Measurements from ENCODE around the gene C2orf92.

Gene C2orf92

DNA sequence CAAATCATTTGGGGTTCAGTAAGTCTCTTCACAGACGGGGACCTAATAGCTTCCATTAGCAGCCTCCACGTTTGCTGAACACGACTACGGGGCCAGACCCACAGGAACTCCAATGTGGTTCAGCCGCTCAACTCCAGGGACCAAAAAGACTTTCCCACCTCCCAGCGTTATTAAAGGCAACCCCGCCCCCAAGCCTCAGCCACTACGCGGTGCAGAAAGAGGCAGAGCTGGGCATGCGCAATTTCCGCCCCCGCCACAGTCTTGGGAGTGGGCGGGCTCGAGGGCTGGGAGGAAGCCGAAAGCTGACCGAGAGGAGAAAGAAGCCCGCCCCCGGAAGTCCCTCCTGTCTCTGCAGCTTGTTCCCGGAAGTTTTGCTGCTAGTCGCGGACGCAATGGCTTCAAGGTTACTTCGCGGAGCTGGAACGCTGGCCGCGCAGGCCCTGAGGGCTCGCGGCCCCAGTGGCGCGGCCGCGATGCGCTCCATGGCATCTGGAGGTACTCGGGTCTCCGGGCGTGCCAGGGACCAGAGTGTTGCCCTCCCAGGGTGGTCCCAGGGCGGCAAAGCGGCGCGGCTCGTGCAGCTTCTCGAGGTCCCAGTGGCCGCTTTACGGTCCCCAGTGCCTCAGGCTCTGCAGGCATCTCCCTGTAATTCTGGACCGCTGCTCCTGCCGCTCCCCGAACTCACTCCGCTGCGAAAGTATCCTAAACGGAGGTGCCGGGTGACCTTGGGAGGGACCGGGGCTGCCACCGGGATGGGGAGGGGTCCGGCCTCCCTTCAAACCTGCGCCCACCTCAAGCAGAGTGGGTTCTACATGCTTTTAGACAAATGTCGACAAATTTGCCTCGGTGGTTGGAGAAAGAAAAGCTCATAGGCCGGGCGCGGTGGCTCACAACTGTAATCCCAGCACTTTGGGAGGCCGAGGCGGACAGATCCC, 23.6 kb upstream of the C2orf92 start, which contains the start of gene COX5B:
COX5B (plus strand) TSS at position 368 of the 935 bp plus-strand sequence; CDS start at position 393, 25 bp downstream.
- peak; percentile 80 for DNase-seq (ENCODE audit: low read depth)
- peak within 1 kb of the TSS; percentile 83 for H3K4me3 ChIP-seq (ENCODE audit: control insufficient read depth, low read depth, low read length)
- TF ChIP-seq, protein P1, sequence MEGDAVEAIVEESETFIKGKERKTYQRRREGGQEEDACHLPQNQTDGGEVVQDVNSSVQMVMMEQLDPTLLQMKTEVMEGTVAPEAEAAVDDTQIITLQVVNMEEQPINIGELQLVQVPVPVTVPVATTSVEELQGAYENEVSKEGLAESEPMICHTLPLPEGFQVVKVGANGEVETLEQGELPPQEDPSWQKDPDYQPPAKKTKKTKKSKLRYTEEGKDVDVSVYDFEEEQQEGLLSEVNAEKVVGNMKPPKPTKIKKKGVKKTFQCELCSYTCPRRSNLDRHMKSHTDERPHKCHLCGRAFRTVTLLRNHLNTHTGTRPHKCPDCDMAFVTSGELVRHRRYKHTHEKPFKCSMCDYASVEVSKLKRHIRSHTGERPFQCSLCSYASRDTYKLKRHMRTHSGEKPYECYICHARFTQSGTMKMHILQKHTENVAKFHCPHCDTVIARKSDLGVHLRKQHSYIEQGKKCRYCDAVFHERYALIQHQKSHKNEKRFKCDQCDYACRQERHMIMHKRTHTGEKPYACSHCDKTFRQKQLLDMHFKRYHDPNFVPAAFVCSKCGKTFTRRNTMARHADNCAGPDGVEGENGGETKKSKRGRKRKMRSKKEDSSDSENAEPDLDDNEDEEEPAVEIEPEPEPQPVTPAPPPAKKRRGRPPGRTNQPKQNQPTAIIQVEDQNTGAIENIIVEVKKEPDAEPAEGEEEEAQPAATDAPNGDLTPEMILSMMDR (IDR thresholded peaks at IDR 0.05; ENCODE audit: control insufficient read depth, insufficient read depth, low read depth, low read length, missing control alignments): no peak

DNA sequence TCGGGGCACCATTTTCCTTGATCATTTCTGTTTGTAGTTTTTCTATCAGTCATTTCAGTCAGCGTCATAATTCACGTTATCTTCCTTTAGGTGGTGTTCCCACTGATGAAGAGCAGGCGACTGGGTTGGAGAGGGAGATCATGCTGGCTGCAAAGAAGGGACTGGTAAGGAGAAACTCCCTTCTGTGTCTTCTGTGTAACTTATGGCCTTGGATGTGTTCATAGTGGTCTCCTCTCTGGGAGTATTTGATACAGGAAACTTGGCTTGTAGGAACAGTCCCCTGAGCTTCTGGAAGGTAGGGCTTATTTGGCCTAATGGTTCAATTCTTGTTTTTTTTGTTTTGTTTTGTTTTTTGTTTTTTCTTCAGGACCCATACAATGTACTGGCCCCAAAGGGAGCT, 22.5 kb upstream of the C2orf92 start:
- DNase-seq (ENCODE audit: low read depth): no peak
- TF ChIP-seq, protein P1 (IDR thresholded peaks at IDR 0.05; ENCODE audit: control insufficient read depth, insufficient read depth, low read depth, low read length, missing control alignments): no peak
- peak overlapping the region; percentile 83 for H3K4me3 ChIP-seq (ENCODE audit: control insufficient read depth, low read depth, low read length)

DNA sequence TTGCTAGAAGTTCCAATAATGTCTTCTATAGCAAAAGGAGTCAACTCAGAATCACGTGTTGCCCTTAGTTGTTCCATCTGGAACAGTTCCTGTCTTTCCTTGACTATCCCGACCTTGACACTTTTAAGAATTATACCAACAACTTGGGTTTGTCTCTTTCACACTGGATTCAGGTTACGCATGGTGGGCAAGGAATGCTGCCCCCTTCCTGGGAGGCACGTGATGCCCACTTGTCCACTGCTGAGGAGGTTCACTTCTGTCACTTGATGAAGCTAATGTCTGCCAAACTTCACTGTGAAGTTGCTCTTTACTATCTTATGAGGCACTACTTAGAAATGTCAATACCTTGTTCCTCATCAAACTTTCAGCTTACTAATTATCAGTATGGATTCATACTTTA, 18.4 kb upstream of the C2orf92 start:
- H3K4me3 ChIP-seq (ENCODE audit: control insufficient read depth, low read depth, low read length): no peak overlapping the region
- DNase-seq (ENCODE audit: low read depth): no peak
- TF ChIP-seq, protein P1 (IDR thresholded peaks at IDR 0.05; ENCODE audit: control insufficient read depth, insufficient read depth, low read depth, low read length, missing control alignments): no peak

DNA sequence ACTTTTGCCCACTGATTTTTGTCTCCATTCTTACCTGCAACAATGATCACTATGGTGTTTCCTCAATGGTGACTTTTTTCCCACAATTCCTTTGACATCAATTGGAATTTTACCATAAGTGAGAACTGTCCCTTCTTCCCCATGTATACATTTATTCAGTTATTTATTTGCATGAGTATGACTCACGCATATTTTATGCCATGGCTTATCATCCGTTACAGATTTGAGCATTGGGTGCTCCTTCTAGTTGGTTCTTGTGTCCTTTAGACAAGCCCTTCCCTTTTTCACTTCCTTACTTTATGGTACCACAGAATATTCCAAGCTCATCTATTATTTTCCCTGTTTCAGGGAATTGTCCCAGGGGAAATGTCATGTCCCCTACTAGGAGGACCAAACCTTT, 16.0 kb upstream of the C2orf92 start:
- no peak for DNase-seq (ENCODE audit: low read depth)
- no peak overlapping the region for H3K4me3 ChIP-seq (ENCODE audit: control insufficient read depth, low read depth, low read length)
- TF ChIP-seq, protein P1 (IDR thresholded peaks at IDR 0.05; ENCODE audit: control insufficient read depth, insufficient read depth, low read depth, low read length, missing control alignments): no peak

DNA sequence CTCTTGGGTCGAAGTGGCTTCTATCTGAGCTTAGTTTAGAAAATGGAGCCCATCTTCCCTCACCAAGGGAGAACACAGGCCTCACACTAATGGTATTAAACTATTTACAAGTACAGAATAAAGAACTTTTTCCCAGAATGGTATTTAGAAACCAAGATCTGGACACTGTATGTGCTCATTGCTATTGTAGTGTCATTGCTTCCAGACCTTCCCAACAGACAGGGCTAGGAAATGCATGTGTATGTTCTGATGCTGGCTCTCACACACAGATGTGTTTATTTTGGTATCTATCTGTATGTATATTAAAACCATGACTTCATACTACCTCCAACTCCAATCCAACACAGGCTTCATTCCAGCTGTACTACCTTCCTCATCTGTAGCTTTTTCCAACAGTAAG, 15.6 kb upstream of the C2orf92 start:
- DNase-seq (ENCODE audit: low read depth): no peak
- no peak overlapping the region for H3K4me3 ChIP-seq (ENCODE audit: control insufficient read depth, low read depth, low read length)
- TF ChIP-seq, protein P1 (IDR thresholded peaks at IDR 0.05; ENCODE audit: control insufficient read depth, insufficient read depth, low read depth, low read length, missing control alignments): no peak

DNA sequence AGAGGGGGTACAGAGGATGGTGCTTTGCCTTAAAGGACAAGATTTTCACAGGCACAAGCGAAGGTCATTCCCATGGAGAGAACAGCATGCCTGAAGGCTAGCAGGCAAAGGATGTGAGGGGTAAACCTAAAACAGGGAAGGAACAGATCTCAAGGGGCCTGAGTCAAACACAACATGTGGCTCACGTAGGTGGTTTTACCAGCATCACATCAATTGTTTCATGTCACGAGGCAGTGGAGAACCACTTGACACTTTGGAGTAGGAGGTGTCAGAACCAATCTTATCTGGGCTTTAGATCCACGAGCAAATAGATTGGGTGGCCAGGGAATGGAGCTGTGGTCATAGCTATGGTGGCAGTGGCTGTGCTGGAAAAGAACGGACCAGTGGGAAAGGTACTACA, 15.2 kb upstream of the C2orf92 start:
- DNase-seq (ENCODE audit: low read depth): no peak
- no peak overlapping the region for H3K4me3 ChIP-seq (ENCODE audit: control insufficient read depth, low read depth, low read length)
- TF ChIP-seq, protein P1 (IDR thresholded peaks at IDR 0.05; ENCODE audit: control insufficient read depth, insufficient read depth, low read depth, low read length, missing control alignments): no peak
